ENCODE measurements around the gene PALM3. TPM values are rescaled to one million over a fixed set of nuclear protein-coding genes. Genes with fewer than 3 reads are reported as not detected.
A peak's percentile ranks its signal among the peaks of the same experiment; 100 is the strongest.

PALM3 gene
- total and polyA plus RNA-seq, 3 donors from 2014 or later: 18.4 to 34.6 (median 21.3) TPM

GRCh38 chr19:14085309-14085995, 23.6 kb upstream of the PALM3 start, which contains the start of gene C19orf67:
TSS of gene C19orf67 (minus strand) at chr19:14085783. CDS start at chr19:14085627, 156 bp downstream.
- H3K9me3 ChIP-seq: no peaks in the 10 kb centered on the region
- no peak for DNase-seq
- H3K4me3 ChIP-seq: peak within 1 kb of the TSS; percentile 7 to 14
- intact Hi-C loops (cut with DNase I; ENCODE audit: low total_unique reads): no loop called here
- peaks cover 15% of the 10 kb centered on the region for H3K4me1 ChIP-seq
- H3K27ac ChIP-seq: no peak within 1 kb of the TSS
- 59 to 80% methylated on average over 16 to 50 of the region's 54 CpGs for WGBS, 2 donors
- TF ChIP-seq POLR2A (IDR thresholded peaks at IDR 0.05): no peak
- H3K27me3 ChIP-seq: no peaks in the 10 kb centered on the region
- H3K36me3 ChIP-seq (ENCODE audit: low read depth, missing control alignments): no peaks in the 10 kb centered on the region

DNA sequence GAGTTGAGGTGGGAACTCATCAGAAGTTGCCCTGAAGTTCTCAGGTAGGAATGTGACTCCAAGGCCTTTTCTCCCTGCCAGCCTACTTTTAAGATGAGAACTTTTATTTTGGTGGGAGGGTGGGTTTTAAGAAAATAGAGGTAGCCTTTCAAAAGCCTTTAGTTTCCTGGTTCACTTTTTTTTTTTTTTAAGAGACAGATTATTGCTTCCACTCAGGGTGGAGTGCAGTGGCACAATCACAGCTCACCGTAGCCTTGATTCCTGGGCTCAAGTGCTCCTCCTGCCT, 20.7 kb upstream of the PALM3 start:
- H3K9me3 ChIP-seq: no peaks in the 10 kb centered on the region
- intact Hi-C loops (cut with DNase I; ENCODE audit: low total_unique reads): no loop called here
- DNase-seq: no peak
- H3K27ac ChIP-seq: peak overlapping the region in 1 of 2 donors; percentile 84
- no peaks in the 10 kb centered on the region for H3K27me3 ChIP-seq
- no peak for TF ChIP-seq POLR2A (IDR thresholded peaks at IDR 0.05)
- TF ChIP-seq, protein P1, sequence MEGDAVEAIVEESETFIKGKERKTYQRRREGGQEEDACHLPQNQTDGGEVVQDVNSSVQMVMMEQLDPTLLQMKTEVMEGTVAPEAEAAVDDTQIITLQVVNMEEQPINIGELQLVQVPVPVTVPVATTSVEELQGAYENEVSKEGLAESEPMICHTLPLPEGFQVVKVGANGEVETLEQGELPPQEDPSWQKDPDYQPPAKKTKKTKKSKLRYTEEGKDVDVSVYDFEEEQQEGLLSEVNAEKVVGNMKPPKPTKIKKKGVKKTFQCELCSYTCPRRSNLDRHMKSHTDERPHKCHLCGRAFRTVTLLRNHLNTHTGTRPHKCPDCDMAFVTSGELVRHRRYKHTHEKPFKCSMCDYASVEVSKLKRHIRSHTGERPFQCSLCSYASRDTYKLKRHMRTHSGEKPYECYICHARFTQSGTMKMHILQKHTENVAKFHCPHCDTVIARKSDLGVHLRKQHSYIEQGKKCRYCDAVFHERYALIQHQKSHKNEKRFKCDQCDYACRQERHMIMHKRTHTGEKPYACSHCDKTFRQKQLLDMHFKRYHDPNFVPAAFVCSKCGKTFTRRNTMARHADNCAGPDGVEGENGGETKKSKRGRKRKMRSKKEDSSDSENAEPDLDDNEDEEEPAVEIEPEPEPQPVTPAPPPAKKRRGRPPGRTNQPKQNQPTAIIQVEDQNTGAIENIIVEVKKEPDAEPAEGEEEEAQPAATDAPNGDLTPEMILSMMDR (IDR thresholded peaks at IDR 0.05): no peak
- H3K4me3 ChIP-seq: no peak overlapping the region
- no peaks in the 10 kb centered on the region for H3K36me3 ChIP-seq (ENCODE audit: low read depth, missing control alignments)
- H3K4me1 ChIP-seq: peaks cover 13% of the 10 kb centered on the region
- WGBS, 2 donors: 0 to 36% methylated on average over 1 of the region's 1 CpG

GRCh38 chr19:14081797-14082674, 20.2 kb upstream of the PALM3 start:
- DNase-seq: peak; percentile 51
- Histone ChIP-seq H3K4me1 (peaks cover 13% of the 10 kb centered on the region), H3K9me3 (no peaks in the 10 kb centered on the region), H3K27ac (peak overlapping the region; percentile 84), H3K4me3 (peak overlapping the region; percentile 67 to 86), H3K27me3 (no peaks in the 10 kb centered on the region), H3K36me3 (ENCODE audit: low read depth, missing control alignments) (no peaks in the 10 kb centered on the region)
- 15 to 41% methylated on average over 9 to 24 of the region's 24 CpGs for WGBS, 2 donors
- intact Hi-C loops (cut with DNase I; ENCODE audit: low total_unique reads): no loop called here
- no peak for TF ChIP-seq POLR2A (IDR thresholded peaks at IDR 0.05)
- TF ChIP-seq, protein P1 (IDR thresholded peaks at IDR 0.05): no peak

- no peak for TF ChIP-seq POLR2A (IDR thresholded peaks at IDR 0.05)
- TF ChIP-seq, protein P1 (IDR thresholded peaks at IDR 0.05): no peak
- peak; percentile 98 for DNase-seq
- intact Hi-C loops (cut with DNase I; ENCODE audit: low total_unique reads): no loop called here
- Histone ChIP-seq H3K4me3 (peak overlapping the region; percentile 67 to 86), H3K9me3 (no peaks in the 10 kb centered on the region), H3K27ac (peak overlapping the region; percentile 84), H3K4me1 (peaks cover 13% of the 10 kb centered on the region), H3K36me3 (ENCODE audit: low read depth, missing control alignments) (no peaks in the 10 kb centered on the region), H3K27me3 (no peaks in the 10 kb centered on the region)
- WGBS, 2 donors: 0 to 1% methylated on average over 50 of the region's 50 CpGs
Observed at GRCh38 chr19:14080887-14081796, 19.3 kb upstream of the PALM3 start.

Measured in testis (tissue), 3 donors.